ENCODE data around the gene NETO2. TPM values are rescaled to one million over a fixed set of nuclear protein-coding genes. Genes with fewer than 3 reads are reported as not detected.
A peak's percentile ranks its signal among the peaks of the same experiment; 100 is the strongest.

The NETO2 gene
- total and polyA plus RNA-seq, 2 of the 13 experiments (the other 11 are each of a cell fraction or from before 2014, with no cell fraction given), result 8.2 to 13.5 TPM

GRCh38 chr16:47143677-47144558 lies at the start of gene NETO2 (continued):
- no peak for TF ChIP-seq ZNF609 (CRISPR knock-in tag; IDR thresholded peaks at IDR 0.05; ENCODE audit: borderline replicate concordance)
- no peak for TF ChIP-seq ZNF720 (CRISPR knock-in tag; IDR thresholded peaks at IDR 0.05)
- no peak for TF ChIP-seq TCF7L2 (IDR thresholded peaks at IDR 0.05; ENCODE audit: low read depth, low read length)
- 0 out of 2 replicates have a peak, but pooled peaks have one; percentile 31 for TF ChIP-seq GATAD1 (CRISPR knock-in tag; IDR thresholded peaks at IDR 0.05)
- TF ChIP-seq RNF219 (CRISPR knock-in tag; IDR thresholded peaks at IDR 0.05), result no peak
- TF ChIP-seq PLRG1 (conservative IDR thresholded peaks at IDR 0.05), result no peak
- no peak for TF ChIP-seq SRSF4 (IDR thresholded peaks at IDR 0.05; ENCODE audit: low read depth, low read length, poor library complexity, severe bottlenecking)
- TF ChIP-seq TFDP1 (CRISPR knock-in tag; IDR thresholded peaks at IDR 0.05; ENCODE audit: borderline replicate concordance), result peak; percentile 49; the same call in 1 of the 2 replicates
- no peak for TF ChIP-seq CCAR2 (optimal IDR thresholded peaks at IDR 0.05; ENCODE audit: low read depth, low read length)
- 0 out of 2 replicates have a peak, but pooled peaks have one; percentile 47 for TF ChIP-seq NKX3-1 (CRISPR knock-in tag; IDR thresholded peaks at IDR 0.05)
- TF ChIP-seq ZNF781 (CRISPR knock-in tag; IDR thresholded peaks at IDR 0.05; ENCODE audit: borderline replicate concordance, not compliant biosample characterization), result no peak
- TF ChIP-seq ZNF12 (CRISPR knock-in tag; IDR thresholded peaks at IDR 0.05), result no peak
- TF ChIP-seq FOXM1 (CRISPR knock-in tag; IDR thresholded peaks at IDR 0.05), result no peak
- no peak for TF ChIP-seq ATAD3A (CRISPR knock-in tag; IDR thresholded peaks at IDR 0.05)
- no peak for TF ChIP-seq ZNF569 (CRISPR knock-in tag; IDR thresholded peaks at IDR 0.05; ENCODE audit: borderline replicate concordance)

Data from HepG2 (cell line).